GM12875 (cell line): ENCODE measurements around the gene TIGAR.

Experiments
- H3K4me3 ChIP-seq: one replicate; pipeline ENCODE4 v1.5.1; 2011; ENCODE audit warnings: low read depth, low read length, control low read depth
- CTCF ChIP-seq: IDR thresholded peaks from 2 replicates; pipeline ENCODE4 v1.5.1; 2011; ENCODE audit warnings: low read depth, mild to moderate bottlenecking, control low read depth, inconsistent platforms, low read length, moderate library complexity, borderline replicate concordance; ENCODE audit not compliant: insufficient read depth

Gene TIGAR

GRCh38 chr12:4308334-4308950, 12.6 kb upstream of the TIGAR start:
- no peak overlapping the region for H3K4me3 ChIP-seq
- TF ChIP-seq CTCF, result no peak

- H3K4me3 ChIP-seq, result no peak overlapping the region
- TF ChIP-seq CTCF, result no peak
Observed at GRCh38 chr12:4311776-4312175, 9.2 kb upstream of the TIGAR start.

GRCh38 chr12:4312251-4312650, 8.8 kb upstream of the TIGAR start:
- TF ChIP-seq CTCF, result no peak
- no peak overlapping the region for H3K4me3 ChIP-seq

- H3K4me3 ChIP-seq, result peak overlapping the region; percentile 66
- no peak for TF ChIP-seq CTCF
Observed at GRCh38 chr12:4320497-4320852, 538 bp upstream of the TIGAR start.

DNA sequence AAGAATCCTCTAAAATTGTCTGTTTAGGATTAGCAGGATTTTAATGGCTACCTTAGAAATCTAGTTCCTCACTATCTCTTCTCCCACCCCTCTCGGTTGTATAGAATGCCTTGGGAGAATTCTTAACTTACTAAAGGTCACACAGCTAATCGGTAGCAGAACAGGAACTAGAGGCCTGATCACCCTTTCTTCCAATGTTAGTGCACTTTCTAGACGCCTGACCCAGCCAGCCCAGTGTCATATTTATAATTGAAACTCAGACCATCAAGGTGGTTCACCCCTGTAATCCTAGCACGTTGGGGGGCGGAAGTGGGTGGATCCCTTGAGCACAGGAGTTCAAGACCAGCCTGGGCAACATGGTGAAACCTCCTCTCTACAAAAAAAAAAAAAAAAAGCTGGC, 1.7 kb downstream of the TIGAR start:
- peak overlapping the region; percentile 21 for H3K4me3 ChIP-seq
- no peak for TF ChIP-seq CTCF

DNA sequence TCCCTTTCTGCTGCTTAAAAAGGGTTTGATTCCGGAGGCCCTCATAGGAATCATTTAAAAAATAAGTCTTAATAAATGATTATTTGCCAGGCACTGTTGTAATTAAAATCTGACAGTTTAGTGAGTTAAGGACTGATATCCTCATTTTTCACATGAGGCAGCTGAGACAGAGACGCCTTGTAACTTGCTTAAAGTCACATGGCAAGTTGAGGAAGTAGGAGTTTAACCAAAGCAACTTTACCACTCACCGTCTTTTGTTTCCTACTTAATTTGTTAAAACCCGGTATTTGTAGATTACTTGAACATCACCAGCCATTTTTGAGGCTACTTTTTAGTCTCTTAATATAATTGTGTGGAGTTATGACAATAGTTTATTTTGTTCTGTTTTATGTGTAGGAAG, 2.4 kb downstream of the TIGAR start:
- TF ChIP-seq CTCF, result no peak
- peak overlapping the region; percentile 5 for H3K4me3 ChIP-seq

- H3K4me3 ChIP-seq, result no peak overlapping the region
- no peak for TF ChIP-seq CTCF
Observed at GRCh38 chr12:4324366-4324765, 3.4 kb downstream of the TIGAR start.
